ENCODE results near the gene FMNL2.

Gene FMNL2

GRCh38 chr2:152440049-152440448, 105.1 kb downstream of the FMNL2 start:
- no peak for FAIRE-seq

GRCh38 chr2:152440460-152440859, 105.5 kb downstream of the FMNL2 start:
- no peak for FAIRE-seq
- DNase-seq (ENCODE audit: extremely low spot score, insufficient read length, low read depth), result no peak

More at GRCh38 chr2:152440049-152440448, 105.1 kb downstream of the FMNL2 start:
- no peak for DNase-seq (ENCODE audit: extremely low spot score, insufficient read length, low read depth)

- DNase-seq (ENCODE audit: extremely low spot score, insufficient read length, low read depth) (no peak), FAIRE-seq (peak; percentile 12)
Observed at GRCh38 chr2:152441961-152442360, 107.0 kb downstream of the FMNL2 start.

- FAIRE-seq, result no peak
- DNase-seq (ENCODE audit: extremely low spot score, insufficient read length, low read depth), result no peak
Observed at GRCh38 chr2:152443771-152444170, 108.8 kb downstream of the FMNL2 start.

GRCh38 chr2:152444448-152444847, 109.5 kb downstream of the FMNL2 start:
- DNase-seq (ENCODE audit: extremely low spot score, insufficient read length, low read depth), result no peak
- no peak for FAIRE-seq

GRCh38 chr2:152445375-152445774, 110.4 kb downstream of the FMNL2 start:
- FAIRE-seq (no peak), DNase-seq (ENCODE audit: extremely low spot score, insufficient read length, low read depth) (no peak)

GRCh38 chr2:152445791-152446201, 110.8 kb downstream of the FMNL2 start:
- FAIRE-seq, result no peak

GRCh38 chr2:152446213-152446612, 111.2 kb downstream of the FMNL2 start:
- no peak for DNase-seq (ENCODE audit: extremely low spot score, insufficient read length, low read depth)
- FAIRE-seq, result no peak

More at GRCh38 chr2:152445791-152446201, 110.8 kb downstream of the FMNL2 start:
- DNase-seq (ENCODE audit: extremely low spot score, insufficient read length, low read depth), result no peak

GRCh38 chr2:152447897-152448296, 112.9 kb downstream of the FMNL2 start:
- DNase-seq (ENCODE audit: extremely low spot score, insufficient read length, low read depth) (no peak), FAIRE-seq (no peak)

GRCh38 chr2:152448606-152449005, 113.6 kb downstream of the FMNL2 start:
- DNase-seq (ENCODE audit: extremely low spot score, insufficient read length, low read depth) (no peak), FAIRE-seq (no peak)

GRCh38 chr2:152449578-152449977, 114.6 kb downstream of the FMNL2 start:
- FAIRE-seq, result no peak

GRCh38 chr2:152450176-152450575, 115.2 kb downstream of the FMNL2 start:
- no peak for FAIRE-seq

More at GRCh38 chr2:152449578-152449977, 114.6 kb downstream of the FMNL2 start:
- no peak for DNase-seq (ENCODE audit: extremely low spot score, insufficient read length, low read depth)

GRCh38 chr2:152452256-152452973, 117.4 kb downstream of the FMNL2 start:
- DNase-seq (ENCODE audit: extremely low spot score, insufficient read length, low read depth), result no peak

More at GRCh38 chr2:152450176-152450575, 115.2 kb downstream of the FMNL2 start:
- no peak for DNase-seq (ENCODE audit: extremely low spot score, insufficient read length, low read depth)

GRCh38 chr2:152453129-152453911, 118.3 kb downstream of the FMNL2 start:
- FAIRE-seq (no peak), DNase-seq (ENCODE audit: extremely low spot score, insufficient read length, low read depth) (no peak)

More at GRCh38 chr2:152452256-152452973, 117.4 kb downstream of the FMNL2 start:
- no peak for FAIRE-seq

GRCh38 chr2:152454371-152454770, 119.4 kb downstream of the FMNL2 start:
- FAIRE-seq (no peak), DNase-seq (ENCODE audit: extremely low spot score, insufficient read length, low read depth) (no peak)

- no peak for DNase-seq (ENCODE audit: extremely low spot score, insufficient read length, low read depth)
- no peak for FAIRE-seq
Observed at GRCh38 chr2:152454960-152455359, 120.0 kb downstream of the FMNL2 start.

- DNase-seq (ENCODE audit: extremely low spot score, insufficient read length, low read depth), result no peak
- no peak for FAIRE-seq
Observed at GRCh38 chr2:152455738-152456137, 120.8 kb downstream of the FMNL2 start.

- DNase-seq (ENCODE audit: extremely low spot score, insufficient read length, low read depth), result no peak
- no peak for FAIRE-seq
Observed at GRCh38 chr2:152456262-152456661, 121.3 kb downstream of the FMNL2 start.

GRCh38 chr2:152458441-152458940, 123.5 kb downstream of the FMNL2 start:
- DNase-seq (ENCODE audit: extremely low spot score, insufficient read length, low read depth) (no peak), FAIRE-seq (no peak)

GRCh38 chr2:152459091-152459490, 124.1 kb downstream of the FMNL2 start:
- FAIRE-seq (no peak), DNase-seq (ENCODE audit: extremely low spot score, insufficient read length, low read depth) (no peak)

- DNase-seq (ENCODE audit: extremely low spot score, insufficient read length, low read depth) (no peak), FAIRE-seq (no peak)
Observed at GRCh38 chr2:152460567-152460966, 125.6 kb downstream of the FMNL2 start.

Measured in GM18507 (cell line).